Adipocyte (in vitro differentiated cells): ENCODE results near the gene MEOX1.

Source experiments
- DNase-seq: peaks from one replicate; pipeline ENCODE4 v3.0.0-alpha.2; 2015; ENCODE audit warnings: low read depth
- H3K27me3 ChIP-seq: replicated peaks from 2 replicates; pipeline ENCODE4 v1.7.0; 2013; ENCODE audit warnings: mild to moderate bottlenecking, low read length, moderate library complexity; ENCODE audit not compliant: control insufficient read depth, insufficient read depth
- H3K36me3 ChIP-seq: 2 replicates; pipeline ENCODE4 v1.7.0; 2013; ENCODE audit warnings: low read length, mild to moderate bottlenecking, moderate library complexity; ENCODE audit not compliant: control insufficient read depth, insufficient read depth, severe bottlenecking
- H3K4me1 ChIP-seq: 2 replicates; pipeline ENCODE4 v1.7.0; 2013; ENCODE audit warnings: mild to moderate bottlenecking, low read length, moderate library complexity; ENCODE audit not compliant: control insufficient read depth, insufficient read depth
- H3K4me3 ChIP-seq: 2 replicates; pipeline ENCODE4 v1.7.0; 2013; ENCODE audit warnings: mild to moderate bottlenecking, low read length, moderate library complexity
- H3K9ac ChIP-seq: 2 replicates; pipeline ENCODE4 v1.7.0; 2013; ENCODE audit warnings: mild to moderate bottlenecking, low read length, moderate library complexity
- H3K9me3 ChIP-seq: 2 replicates; pipeline ENCODE4 v1.7.0; 2013; ENCODE audit warnings: mild to moderate bottlenecking, low read length, moderate library complexity; ENCODE audit not compliant: control insufficient read depth

Gene MEOX1

DNA sequence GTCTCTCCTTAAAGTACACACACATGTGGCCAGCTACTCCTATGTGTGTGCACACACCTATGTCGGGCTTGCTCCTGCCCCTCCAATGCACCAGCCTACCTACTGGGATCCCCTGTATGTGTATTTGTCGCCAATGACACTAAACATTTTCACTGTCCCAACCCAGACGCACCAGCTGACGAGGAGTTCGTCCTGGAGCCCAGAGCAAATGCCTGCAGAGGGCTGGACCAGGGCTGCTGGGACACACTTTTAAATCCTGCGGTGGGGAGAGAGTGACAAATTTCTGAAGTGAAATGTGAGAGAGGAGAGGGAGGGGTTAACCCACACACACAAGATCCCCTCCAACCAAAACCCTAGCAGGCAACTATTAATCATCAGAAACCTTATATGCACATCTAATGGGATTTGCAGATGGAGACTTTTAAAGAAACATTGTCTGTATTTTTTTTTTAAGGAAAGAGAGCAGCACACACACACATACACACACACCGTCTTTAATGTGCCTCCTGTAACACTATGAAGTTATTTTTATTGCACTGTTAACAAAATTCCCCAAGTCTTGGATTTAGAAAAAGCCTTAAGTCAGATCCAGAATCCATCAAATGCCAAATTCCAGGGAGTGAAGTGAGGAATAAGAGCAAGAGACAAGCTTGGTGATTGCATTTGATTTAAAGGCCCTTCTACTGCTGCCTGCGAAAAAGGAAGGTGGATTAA lies at the start of gene MEOX1:
Gene MEOX1, minus strand, starts transcription at position 224 of the 714 bp plus-strand sequence. CDS start 388 bp downstream, outside the sequence.
- DNase-seq = peak; percentile 57
- peaks cover 8% of the 10 kb centered on the region for H3K4me1 ChIP-seq
- H3K4me3 ChIP-seq = no peak within 1 kb of the TSS
- peaks cover 21% of the 10 kb centered on the region for H3K27me3 ChIP-seq
- H3K36me3 ChIP-seq = no peaks in the 10 kb centered on the region
- no peaks in the 10 kb centered on the region for H3K9me3 ChIP-seq
- H3K9ac ChIP-seq = no peak within 1 kb of the TSS

- Histone ChIP-seq H3K4me1 (peaks cover 7% of the 10 kb centered on the region), H3K4me3 (no peak overlapping the region), H3K9ac (no peak overlapping the region), H3K27me3 (peaks cover 39% of the 10 kb centered on the region), H3K36me3 (no peaks in the 10 kb centered on the region), H3K9me3 (peaks cover 7% of the 10 kb centered on the region)
- no peak for DNase-seq
These were observed 48.4 kb upstream of the MEOX1 start for GRCh38 chr17:43710101-43710500.

- Histone ChIP-seq H3K36me3 (no peaks in the 10 kb centered on the region), H3K9me3 (peaks cover 7% of the 10 kb centered on the region), H3K27me3 (peaks cover 45% of the 10 kb centered on the region), H3K4me1 (peaks cover 7% of the 10 kb centered on the region), H3K9ac (no peak overlapping the region), H3K4me3 (no peak overlapping the region)
- no peak for DNase-seq
These were observed 47.5 kb upstream of the MEOX1 start for GRCh38 chr17:43709210-43709609.

GRCh38 chr17:43707184-43707583 lies 45.5 kb upstream of the MEOX1 start:
- Histone ChIP-seq H3K27me3 (peaks cover 41% of the 10 kb centered on the region), H3K36me3 (no peaks in the 10 kb centered on the region), H3K9ac (no peak overlapping the region), H3K4me1 (no peaks in the 10 kb centered on the region), H3K4me3 (no peak overlapping the region), H3K9me3 (peaks cover 7% of the 10 kb centered on the region)
- no peak for DNase-seq

GRCh38 chr17:43706235-43706634 lies 44.5 kb upstream of the MEOX1 start:
- Histone ChIP-seq H3K4me3 (no peak overlapping the region), H3K4me1 (no peaks in the 10 kb centered on the region), H3K27me3 (peaks cover 37% of the 10 kb centered on the region), H3K36me3 (no peaks in the 10 kb centered on the region), H3K9ac (no peak overlapping the region), H3K9me3 (peaks cover 7% of the 10 kb centered on the region)
- no peak for DNase-seq

GRCh38 chr17:43703630-43704029 lies 41.9 kb upstream of the MEOX1 start:
- Histone ChIP-seq H3K36me3 (no peaks in the 10 kb centered on the region), H3K9me3 (peaks cover 5% of the 10 kb centered on the region), H3K4me1 (peaks cover 7% of the 10 kb centered on the region), H3K9ac (no peak overlapping the region), H3K4me3 (no peak overlapping the region), H3K27me3 (peaks cover 30% of the 10 kb centered on the region)
- DNase-seq = no peak

- no peak for DNase-seq
- Histone ChIP-seq H3K36me3 (no peaks in the 10 kb centered on the region), H3K9me3 (peaks cover 5% of the 10 kb centered on the region), H3K4me3 (no peak overlapping the region), H3K4me1 (peaks cover 7% of the 10 kb centered on the region), H3K9ac (no peak overlapping the region), H3K27me3 (peaks cover 30% of the 10 kb centered on the region)
These were observed 40.9 kb upstream of the MEOX1 start for GRCh38 chr17:43702637-43703036.

DNA sequence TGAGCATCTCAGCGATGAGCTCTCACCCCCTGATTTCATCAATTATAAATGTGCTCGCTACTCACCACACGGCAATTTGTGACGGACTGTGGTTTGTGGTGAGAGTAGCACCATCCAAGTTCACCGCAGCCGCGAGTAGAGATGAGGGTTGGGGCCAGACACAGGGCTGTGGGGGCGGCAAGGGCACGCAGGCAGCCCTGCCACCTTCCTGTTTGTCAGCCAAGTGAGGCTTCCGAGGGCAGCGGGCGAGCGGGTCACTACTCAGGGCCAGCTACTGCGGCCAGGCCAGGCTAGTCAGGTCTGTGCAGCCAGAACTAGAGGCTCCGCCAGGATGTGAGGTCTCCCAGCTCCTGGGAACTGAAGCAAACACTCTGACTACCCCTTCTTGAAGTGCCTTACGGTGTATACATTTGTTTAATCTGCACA lies 39.6 kb upstream of the MEOX1 start:
- H3K9me3 ChIP-seq = peaks cover 5% of the 10 kb centered on the region
- H3K4me3 ChIP-seq = no peak overlapping the region
- H3K4me1 ChIP-seq = peaks cover 16% of the 10 kb centered on the region
- H3K27me3 ChIP-seq = peaks cover 18% of the 10 kb centered on the region
- H3K36me3 ChIP-seq = no peaks in the 10 kb centered on the region
- DNase-seq = peak; percentile 59
- H3K9ac ChIP-seq = no peak overlapping the region

DNA sequence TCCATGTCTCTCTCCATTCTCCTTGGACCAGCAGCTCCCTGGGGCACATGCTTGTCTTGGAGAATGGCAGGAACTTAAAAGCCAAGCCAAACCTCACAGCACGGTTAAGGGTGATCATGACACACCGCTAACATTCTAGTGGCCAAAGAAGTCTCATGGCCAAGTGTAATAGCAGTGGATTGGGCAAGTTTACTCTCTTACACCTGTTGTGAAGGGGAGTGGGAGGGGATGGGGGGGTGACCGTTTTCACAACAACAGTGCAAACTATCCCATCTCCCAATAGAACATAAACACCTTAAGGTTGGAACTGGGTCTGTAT lies 37.7 kb upstream of the MEOX1 start:
- Histone ChIP-seq H3K36me3 (no peaks in the 10 kb centered on the region), H3K9me3 (peaks cover 5% of the 10 kb centered on the region), H3K4me1 (peaks cover 23% of the 10 kb centered on the region), H3K27me3 (no peaks in the 10 kb centered on the region), H3K9ac (no peak overlapping the region), H3K4me3 (no peak overlapping the region)
- no peak for DNase-seq

DNA sequence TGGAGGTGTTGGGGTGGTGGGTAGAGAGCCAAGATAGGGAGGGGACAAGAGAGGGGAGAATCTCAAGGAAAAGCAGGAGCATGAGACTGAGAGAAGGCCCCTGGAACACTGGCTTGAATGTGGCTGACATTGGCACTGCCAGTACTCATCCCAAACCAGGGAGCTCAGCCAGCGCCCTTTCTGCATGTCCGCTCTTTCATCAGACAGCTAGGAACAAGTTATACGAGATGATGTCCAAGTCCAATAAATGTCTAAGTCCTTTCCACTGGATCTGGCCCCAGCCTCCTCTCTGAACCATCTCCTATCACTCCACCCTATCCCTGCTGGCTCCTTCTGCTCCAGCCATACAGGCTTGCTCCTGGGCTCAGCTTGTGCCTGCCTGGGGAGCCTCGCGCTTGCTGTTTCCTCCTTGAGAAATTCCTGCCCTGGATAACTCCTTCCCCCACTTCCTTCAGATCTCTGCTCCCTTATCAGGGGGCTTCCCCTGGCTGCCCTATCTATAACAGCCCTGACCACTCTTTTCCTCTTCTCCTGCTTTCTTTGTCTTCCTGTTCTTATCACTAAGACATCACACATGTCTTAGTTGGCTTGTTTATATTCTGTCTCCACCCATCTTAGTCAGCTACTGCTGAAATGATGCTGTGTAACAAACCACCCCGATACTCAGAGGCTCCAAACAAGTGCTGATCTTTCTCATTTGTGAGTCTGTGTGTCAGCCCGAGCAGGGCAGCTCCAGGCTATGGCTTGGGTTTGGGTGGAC lies 37.1 kb upstream of the MEOX1 start:
- Histone ChIP-seq H3K9me3 (peaks cover 5% of the 10 kb centered on the region), H3K4me3 (no peak overlapping the region), H3K4me1 (peaks cover 23% of the 10 kb centered on the region), H3K9ac (no peak overlapping the region), H3K36me3 (no peaks in the 10 kb centered on the region), H3K27me3 (no peaks in the 10 kb centered on the region)
- no peak for DNase-seq

GRCh38 chr17:43697937-43698336 lies 36.2 kb upstream of the MEOX1 start:
- Histone ChIP-seq H3K27me3 (peaks cover 5% of the 10 kb centered on the region), H3K4me1 (peaks cover 23% of the 10 kb centered on the region), H3K9me3 (peaks cover 5% of the 10 kb centered on the region), H3K4me3 (no peak overlapping the region), H3K9ac (no peak overlapping the region), H3K36me3 (no peaks in the 10 kb centered on the region)
- no peak for DNase-seq
